ENCODE results near the gene TSLP.

DNA sequence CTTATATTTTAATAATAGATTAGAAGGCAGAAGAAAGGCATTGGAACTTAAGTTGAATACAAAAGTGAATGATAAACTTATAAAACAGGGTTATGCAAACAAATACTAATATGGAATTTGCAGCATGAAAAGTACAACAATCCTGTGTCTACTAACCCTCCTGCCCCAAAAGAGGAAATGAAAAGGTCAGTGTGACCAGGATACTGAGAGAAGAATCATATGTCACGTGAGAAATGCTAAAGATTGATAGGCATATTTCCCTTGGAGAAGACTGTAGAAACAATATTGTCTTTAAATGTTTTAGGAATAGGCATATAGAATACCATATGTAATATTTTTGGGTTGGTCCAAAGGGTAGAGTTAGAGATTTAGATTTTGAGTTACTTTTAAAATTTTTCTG is 24.5 kb downstream of the TSLP start:
- TF ChIP-seq, protein P1, sequence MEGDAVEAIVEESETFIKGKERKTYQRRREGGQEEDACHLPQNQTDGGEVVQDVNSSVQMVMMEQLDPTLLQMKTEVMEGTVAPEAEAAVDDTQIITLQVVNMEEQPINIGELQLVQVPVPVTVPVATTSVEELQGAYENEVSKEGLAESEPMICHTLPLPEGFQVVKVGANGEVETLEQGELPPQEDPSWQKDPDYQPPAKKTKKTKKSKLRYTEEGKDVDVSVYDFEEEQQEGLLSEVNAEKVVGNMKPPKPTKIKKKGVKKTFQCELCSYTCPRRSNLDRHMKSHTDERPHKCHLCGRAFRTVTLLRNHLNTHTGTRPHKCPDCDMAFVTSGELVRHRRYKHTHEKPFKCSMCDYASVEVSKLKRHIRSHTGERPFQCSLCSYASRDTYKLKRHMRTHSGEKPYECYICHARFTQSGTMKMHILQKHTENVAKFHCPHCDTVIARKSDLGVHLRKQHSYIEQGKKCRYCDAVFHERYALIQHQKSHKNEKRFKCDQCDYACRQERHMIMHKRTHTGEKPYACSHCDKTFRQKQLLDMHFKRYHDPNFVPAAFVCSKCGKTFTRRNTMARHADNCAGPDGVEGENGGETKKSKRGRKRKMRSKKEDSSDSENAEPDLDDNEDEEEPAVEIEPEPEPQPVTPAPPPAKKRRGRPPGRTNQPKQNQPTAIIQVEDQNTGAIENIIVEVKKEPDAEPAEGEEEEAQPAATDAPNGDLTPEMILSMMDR (IDR thresholded peaks at IDR 0.05; ENCODE audit: insufficient read depth, low read length): no peak
- TF ChIP-seq POLR2AphosphoS5 (IDR thresholded peaks at IDR 0.05; ENCODE audit: low read depth): no peak

Data from HL-60 (cell line).